Transverse colon (tissue), 4 donors: ENCODE data around the gene P2RX6. TPM values are rescaled to one million over a fixed set of nuclear protein-coding genes. Genes with fewer than 3 reads are reported as not detected.

ENCODE experiments used
- DNase-seq: peaks from one replicate; pipeline ENCODE4 v3.0.0-alpha.2; 2019
- H3K27ac ChIP-seq, 4 donors: fragments of 200-600 bp; sonication (generic); 2 replicates each; pipeline ENCODE4 v1.5.1; 2016 to 2018; ENCODE audit warnings: inconsistent platforms in 4 of 4
- H3K27me3 ChIP-seq: fragments of 200-600 bp; sonication (generic); 2 replicates; pipeline ENCODE4 v1.5.1; 2017; ENCODE audit warnings: inconsistent platforms
- H3K36me3 ChIP-seq, 4 donors: fragments of 200-600 bp; sonication (generic); 2 replicates each; pipeline ENCODE4 v1.5.1; 2017 to 2019; ENCODE audit warnings: inconsistent platforms in 4 of 4
- H3K4me1 ChIP-seq, 4 donors: fragments of 200-600 bp; sonication (generic); 2 replicates each; pipeline ENCODE4 v1.5.1; 2017 to 2020; ENCODE audit warnings: inconsistent platforms in 4 of 4
- H3K4me3 ChIP-seq, 4 donors: fragments of 200-600 bp; sonication (generic); 1 replicate in 1 of 4; 2 replicates in 3 of 4; pipeline versions ENCODE4 v1.5.1 to v1.6.1; 2017 to 2019; ENCODE audit warnings: inconsistent platforms in 4 of 4
- H3K9me3 ChIP-seq, 2 donors: fragments of 200-600 bp; sonication (generic); 2 replicates each; pipeline ENCODE4 v1.5.1; 2017 to 2019; ENCODE audit warnings: inconsistent platforms in 2 of 2
- EP300 ChIP-seq: sonication (generic); formaldehyde crosslinking; IDR thresholded peaks from one replicate; pipeline ENCODE4 v1.6.1; 2017; ENCODE audit warnings: antibody characterized with exemption, low read depth
- POLR2A ChIP-seq: fragments of 450-650 bp; IDR thresholded peaks from one replicate; pipeline ENCODE4 v1.6.1; 2016; ENCODE audit warnings: antibody characterized with exemption, mild to moderate bottlenecking, moderate library complexity
- POLR2AphosphoS5 ChIP-seq, 3 donors: sonication (generic); formaldehyde crosslinking; IDR thresholded peaks; one replicate each; pipeline ENCODE4 v1.6.1; 2016; ENCODE audit warnings: antibody characterized with exemption in 3 of 3
- WGBS, 2 donors: methylation state at CpG; one replicate each; pipeline ENCODE4 v1.1.5; 2018; ENCODE audit warnings: low coverage in 1 of 2; 5-methylcytosine and 5-hydroxymethylcytosine counted together
- in situ Hi-C, 4 donors: fragments of 200-750 bp; cut with MboI; loops; one replicate each; pipeline versions ENCODE4 v1.15.0 to v1.15.1; 2017; ENCODE audit warnings: low sequenced_read_pairs in 3 of 4, low pct_ligation_motif_present in 1 of 4, low pct_unique_long_range_greater_than_20kb in 1 of 4
- intact Hi-C: fragments of 100-400 bp; cut with DNase I; formaldehyde crosslinking; loops from one replicate; pipeline ENCODE4 v1.15.1; 2023; ENCODE audit warnings: low total_unique reads
- total RNA-seq, 4 donors: library from RNA; depleted of rRNA; stranded (reverse); fragments of >200 nt; gene quantifications; one replicate each; pipeline ENCODE4 v1.1.0, GENCODE V29; 2016
- TF ChIP-seq, protein P1 (sequence below), 5 experiments: fragments of 200-600 bp in 3 of 5; fragments of 450-650 bp in 2 of 5; sonication (generic) in 3 of 5; IDR thresholded peaks; 1 replicate in 2 of 5; 2 replicates in 3 of 5; pipeline ENCODE4 v1.5.1; 2016 to 2017; ENCODE audit warnings: antibody characterized with exemption in 5 of 5, inconsistent platforms in 3 of 5, mild to moderate bottlenecking in 2 of 5, moderate library complexity in 1 of 5

Gene P2RX6
- total RNA-seq, 4 donors from 2014 or later: 0.40 to 1.7 (median 0.82) TPM; not detected in 1

DNA sequence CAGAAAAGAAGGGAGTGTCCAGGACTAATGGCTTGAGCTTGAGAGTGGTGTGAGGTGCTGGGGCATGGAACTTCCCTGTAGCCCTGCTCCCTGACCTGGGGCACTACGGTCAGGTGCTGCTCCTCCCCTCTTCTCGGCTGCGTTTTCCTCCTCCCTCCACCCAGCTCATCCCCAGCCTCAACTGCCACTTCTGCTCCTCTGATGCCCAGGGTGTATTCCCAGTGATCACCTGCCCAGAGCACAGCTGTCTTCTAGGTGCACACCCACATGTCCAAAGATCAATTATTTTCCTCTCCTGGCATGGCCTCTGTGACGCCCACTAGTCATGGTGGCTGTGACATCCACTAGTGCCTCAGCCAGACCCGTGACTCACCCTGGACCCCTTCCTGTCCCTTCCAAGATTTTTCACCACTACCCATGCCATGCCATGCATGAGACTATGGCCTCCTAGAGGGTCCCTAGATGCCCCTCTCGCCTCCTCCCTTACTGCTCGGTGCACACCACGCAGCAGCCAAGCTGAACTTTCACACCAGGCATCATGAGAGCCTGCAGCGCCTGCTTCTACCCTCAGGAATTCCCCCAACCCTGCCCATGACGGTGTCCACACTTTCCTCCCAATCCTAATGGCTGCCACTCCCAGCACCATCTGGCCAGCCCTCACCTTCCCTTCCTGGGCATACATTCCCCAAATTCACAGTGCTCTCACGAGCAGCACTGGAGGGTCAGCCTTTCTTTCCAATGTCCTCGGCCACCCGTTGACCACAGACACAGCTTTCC lies 1.9 kb downstream of the P2RX6 start:
- Histone ChIP-seq H3K4me1 (peaks cover 14 to 27% (median 20%) of the 10 kb centered on the region in 4 donors), H3K27ac (no peak overlapping the region), H3K36me3 (no peaks in the 10 kb centered on the region), H3K4me3 (no peak overlapping the region), H3K27me3 (no peaks in the 10 kb centered on the region), H3K9me3 (no peaks in the 10 kb centered on the region)
- no peak for DNase-seq
- TF ChIP-seq POLR2AphosphoS5 (IDR thresholded peaks at IDR 0.05) (no peak), POLR2A (no peak), EP300 (no peak)
- TF ChIP-seq, protein P1, sequence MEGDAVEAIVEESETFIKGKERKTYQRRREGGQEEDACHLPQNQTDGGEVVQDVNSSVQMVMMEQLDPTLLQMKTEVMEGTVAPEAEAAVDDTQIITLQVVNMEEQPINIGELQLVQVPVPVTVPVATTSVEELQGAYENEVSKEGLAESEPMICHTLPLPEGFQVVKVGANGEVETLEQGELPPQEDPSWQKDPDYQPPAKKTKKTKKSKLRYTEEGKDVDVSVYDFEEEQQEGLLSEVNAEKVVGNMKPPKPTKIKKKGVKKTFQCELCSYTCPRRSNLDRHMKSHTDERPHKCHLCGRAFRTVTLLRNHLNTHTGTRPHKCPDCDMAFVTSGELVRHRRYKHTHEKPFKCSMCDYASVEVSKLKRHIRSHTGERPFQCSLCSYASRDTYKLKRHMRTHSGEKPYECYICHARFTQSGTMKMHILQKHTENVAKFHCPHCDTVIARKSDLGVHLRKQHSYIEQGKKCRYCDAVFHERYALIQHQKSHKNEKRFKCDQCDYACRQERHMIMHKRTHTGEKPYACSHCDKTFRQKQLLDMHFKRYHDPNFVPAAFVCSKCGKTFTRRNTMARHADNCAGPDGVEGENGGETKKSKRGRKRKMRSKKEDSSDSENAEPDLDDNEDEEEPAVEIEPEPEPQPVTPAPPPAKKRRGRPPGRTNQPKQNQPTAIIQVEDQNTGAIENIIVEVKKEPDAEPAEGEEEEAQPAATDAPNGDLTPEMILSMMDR (IDR thresholded peaks at IDR 0.05): no peak
- intact Hi-C loops (no loop called here), in situ Hi-C loops (no loop called here)
- 70 to 100% methylated on average over 1 to 13 of the region's 13 CpGs for WGBS, 2 donors

DNA sequence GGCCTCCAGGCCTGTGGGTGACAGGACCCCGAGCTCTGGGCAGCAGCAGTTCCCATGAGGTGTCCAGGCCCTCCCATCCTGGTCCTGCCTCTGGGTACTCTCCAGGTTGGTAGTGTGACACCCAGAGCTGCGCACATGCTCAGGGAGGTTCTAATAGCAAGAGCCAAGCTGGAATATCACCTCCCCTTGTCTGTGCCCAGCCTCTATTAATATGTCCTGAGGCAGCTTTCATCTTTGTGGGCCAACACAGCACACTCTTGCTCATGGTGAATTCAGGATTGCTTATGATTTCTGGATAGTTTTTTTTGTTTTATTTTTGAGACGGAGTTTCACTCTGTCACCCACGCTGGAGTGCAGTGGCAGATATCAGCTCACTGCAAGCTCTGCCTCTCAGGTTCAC lies 3.3 kb downstream of the P2RX6 start:
- DNase-seq: no peak
- 86% methylated on average over 4 of the region's 4 CpGs; no CpG with 5 or more reads in 1 of the 2 donors for WGBS, 2 donors
- Histone ChIP-seq H3K27ac (no peak overlapping the region), H3K36me3 (no peaks in the 10 kb centered on the region), H3K27me3 (no peaks in the 10 kb centered on the region), H3K4me1 (peaks cover 14 to 27% (median 20%) of the 10 kb centered on the region in 4 donors), H3K4me3 (no peak overlapping the region), H3K9me3 (no peaks in the 10 kb centered on the region)
- TF ChIP-seq, protein P1 (IDR thresholded peaks at IDR 0.05): no peak
- TF ChIP-seq POLR2AphosphoS5 (IDR thresholded peaks at IDR 0.05) (no peak), EP300 (no peak), POLR2A (no peak)
- intact Hi-C loops (no loop called here), in situ Hi-C loops (no loop called here)

DNA sequence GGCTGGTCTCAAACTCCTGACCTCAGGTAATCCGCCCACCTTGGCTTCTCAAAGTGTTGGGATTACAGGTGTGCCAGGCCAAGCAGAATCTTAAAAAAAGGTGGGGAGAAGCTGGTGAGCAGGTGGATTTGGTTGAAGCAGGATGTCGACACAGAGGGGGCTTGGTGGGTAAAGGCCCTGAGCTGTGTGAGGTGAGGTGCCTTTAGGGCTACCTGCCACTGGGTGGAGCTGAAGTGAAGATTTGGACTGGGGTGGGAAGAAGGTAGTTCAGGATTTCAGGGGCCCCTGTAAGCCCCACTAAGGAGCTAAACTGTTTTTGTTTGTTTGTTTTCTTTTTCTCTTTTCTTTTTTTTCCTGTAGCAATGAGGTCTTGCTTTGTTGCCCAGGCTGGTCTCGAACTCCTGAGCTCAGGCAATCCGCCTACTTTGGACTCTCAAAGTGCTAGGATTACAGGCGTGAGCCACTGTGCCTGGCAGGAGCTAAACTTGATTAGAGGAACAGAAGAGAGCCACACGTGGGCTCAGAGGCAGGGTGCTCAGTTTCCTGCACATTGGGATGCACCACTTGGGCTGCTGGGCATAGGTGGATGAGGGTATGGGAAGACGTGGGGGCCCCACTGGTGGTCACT lies 6.0 kb downstream of the P2RX6 start:
- no peaks in the 10 kb centered on the region for H3K27me3 ChIP-seq
- 53 to 56% methylated on average over 3 to 7 of the region's 7 CpGs for WGBS, 2 donors
- no peaks in the 10 kb centered on the region for H3K36me3 ChIP-seq
- intact Hi-C loops (loop anchor here (10.0 kb wide), 1 partner anchor 54 kb away; no protein-coding TSS in a partner anchor), in situ Hi-C loops (no loop called here)
- H3K9me3 ChIP-seq: no peaks in the 10 kb centered on the region
- H3K4me3 ChIP-seq: no peak overlapping the region
- no peak overlapping the region for H3K27ac ChIP-seq
- peaks cover 0 to 3% (median 0%) of the 10 kb centered on the region in 4 donors for H3K4me1 ChIP-seq
- no peak for DNase-seq
- TF ChIP-seq, protein P1 (IDR thresholded peaks at IDR 0.05): peak in 2 of 5 experiments; percentile 11 to 22
- TF ChIP-seq EP300: no peak
- TF ChIP-seq POLR2A: no peak
- TF ChIP-seq POLR2AphosphoS5 (IDR thresholded peaks at IDR 0.05): no peak

DNA sequence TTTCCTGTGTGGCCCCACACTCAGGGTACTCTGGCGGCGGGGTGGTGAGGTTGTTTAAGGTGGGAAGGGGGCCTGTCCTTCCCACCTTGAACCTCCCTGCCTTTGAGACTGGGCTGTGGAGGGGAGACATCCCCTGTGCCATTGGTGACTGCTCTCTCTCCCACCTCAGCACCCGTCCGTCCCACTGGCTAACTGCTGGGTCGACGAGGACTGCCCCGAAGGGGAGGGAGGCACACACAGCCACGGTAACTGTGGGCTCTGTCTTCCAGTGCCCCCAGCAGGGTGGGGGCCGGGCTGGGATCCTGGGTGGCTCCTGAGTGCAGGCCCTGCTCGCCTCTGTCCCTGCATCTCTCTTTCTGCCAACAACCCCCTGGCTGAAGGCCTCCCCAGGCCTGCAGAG lies 7.5 kb downstream of the P2RX6 start:
- Histone ChIP-seq H3K27me3 (no peaks in the 10 kb centered on the region), H3K27ac (no peak overlapping the region), H3K36me3 (no peaks in the 10 kb centered on the region), H3K9me3 (no peaks in the 10 kb centered on the region), H3K4me3 (no peak overlapping the region), H3K4me1 (no peaks in the 10 kb centered on the region)
- 75 to 100% methylated on average over 1 to 10 of the region's 10 CpGs for WGBS, 2 donors
- intact Hi-C loops: loop anchor here (10.0 kb wide), 1 partner anchor 52 kb away; no protein-coding TSS in a partner anchor
- DNase-seq: no peak
- in situ Hi-C loops: no loop called here
- TF ChIP-seq EP300: no peak
- TF ChIP-seq, protein P1 (IDR thresholded peaks at IDR 0.05): no peak
- no peak for TF ChIP-seq POLR2AphosphoS5 (IDR thresholded peaks at IDR 0.05)
- no peak for TF ChIP-seq POLR2A
